Right lobe of liver (tissue), 4 donors: Measurements from ENCODE around the gene TUBG1.

Experiments used
- CTCF ChIP-seq, 4 donors: fragments of 200-600 bp in 3 of 4; fragments of 450-650 bp in 1 of 4; IDR thresholded peaks; one replicate each; pipeline versions ENCODE4 v1.5.1 to v1.8.0; 2016 to 2022; ENCODE audit warnings: antibody characterized with exemption in 4 of 4, mild to moderate bottlenecking in 2 of 4
- POLR2A ChIP-seq: fragments of 450-650 bp; IDR thresholded peaks from one replicate; pipeline ENCODE4 v1.6.1; 2017; ENCODE audit warnings: antibody characterized with exemption, mild to moderate bottlenecking
- donor health status: DM: no; HTN: no; CAD: no.
- donor health status: DM: no; HTN: no; CAD: no.
- donor health status: DM: no; HTN: yes; CAD: no.

- TF ChIP-seq CTCF (IDR thresholded peaks at IDR 0.05) (no peak), POLR2A (no peak)
These were observed 45.5 kb upstream of the TUBG1 start for GRCh38 chr17:42563950-42564349.
